ENCODE measurements around the gene MYEOV.

Gene MYEOV

GRCh38 chr11:69273571-69273970, 20.4 kb upstream of the MYEOV start:
- peaks cover 8% of the 10 kb centered on the region; the same call in 1 of the 2 replicates for H3K27me3 ChIP-seq (ENCODE audit: low read depth, low read length)
- H3K79me2 ChIP-seq (ENCODE audit: low read length): no peaks in the 10 kb centered on the region
- no peaks in the 10 kb centered on the region for H3K36me3 ChIP-seq (replicated peaks; ENCODE audit: low read depth, low read length)
- no peak overlapping the region for H3K4me2 ChIP-seq (ENCODE audit: low read length)
- peaks cover 20% of the 10 kb centered on the region for H3K4me1 ChIP-seq (ENCODE audit: low read length)
- no peak overlapping the region for H2AFZ ChIP-seq (ENCODE audit: low read depth, low read length)
- no peak overlapping the region for H3K9ac ChIP-seq (ENCODE audit: low read length)
- no peaks in the 10 kb centered on the region for H3K9me3 ChIP-seq (ENCODE audit: insufficient read depth, low read length)
- H3K27ac ChIP-seq (ENCODE audit: low read length): no peak overlapping the region
- no peak overlapping the region for H3K4me3 ChIP-seq (ENCODE audit: low read length)
- TF ChIP-seq CTCF (IDR thresholded peaks at IDR 0.05; ENCODE audit: low read depth, low read length) (no peak), EZH2phosphoT487 (IDR thresholded peaks at IDR 0.05; ENCODE audit: low read depth) (no peak)
- H4K20me1 ChIP-seq (ENCODE audit: insufficient read depth, low read length): no peaks in the 10 kb centered on the region

- Histone ChIP-seq H3K4me3 (ENCODE audit: low read length) (no peak overlapping the region), H3K27me3 (ENCODE audit: low read depth, low read length) (peaks cover 8% of the 10 kb centered on the region; the same call in 1 of the 2 replicates), H3K79me2 (ENCODE audit: low read length) (no peaks in the 10 kb centered on the region), H3K9me3 (ENCODE audit: insufficient read depth, low read length) (no peaks in the 10 kb centered on the region), H3K4me1 (ENCODE audit: low read length) (peaks cover 20% of the 10 kb centered on the region), H3K9ac (ENCODE audit: low read length) (no peak overlapping the region), H3K4me2 (ENCODE audit: low read length) (no peak overlapping the region), H2AFZ (ENCODE audit: low read depth, low read length) (no peak overlapping the region), H4K20me1 (ENCODE audit: insufficient read depth, low read length) (no peaks in the 10 kb centered on the region), H3K27ac (ENCODE audit: low read length) (no peak overlapping the region), H3K36me3 (replicated peaks; ENCODE audit: low read depth, low read length) (no peaks in the 10 kb centered on the region)
- no peak for TF ChIP-seq CTCF (IDR thresholded peaks at IDR 0.05; ENCODE audit: low read depth, low read length)
- TF ChIP-seq EZH2phosphoT487 (IDR thresholded peaks at IDR 0.05; ENCODE audit: low read depth): no peak
Measured at GRCh38 chr11:69274531-69275016, 19.4 kb upstream of the MYEOV start.

GRCh38 chr11:69275178-69275577, 18.8 kb upstream of the MYEOV start:
- no peak overlapping the region for H3K27ac ChIP-seq (ENCODE audit: low read length)
- H3K9ac ChIP-seq (ENCODE audit: low read length): no peak overlapping the region
- H3K27me3 ChIP-seq (ENCODE audit: low read depth, low read length): peaks cover 8% of the 10 kb centered on the region; the same call in 1 of the 2 replicates
- H3K4me1 ChIP-seq (ENCODE audit: low read length): peaks cover 20% of the 10 kb centered on the region
- no peak overlapping the region for H3K4me2 ChIP-seq (ENCODE audit: low read length)
- H2AFZ ChIP-seq (ENCODE audit: low read depth, low read length): no peak overlapping the region
- no peaks in the 10 kb centered on the region for H3K9me3 ChIP-seq (ENCODE audit: insufficient read depth, low read length)
- no peaks in the 10 kb centered on the region for H4K20me1 ChIP-seq (ENCODE audit: insufficient read depth, low read length)
- H3K4me3 ChIP-seq (ENCODE audit: low read length): no peak overlapping the region
- no peaks in the 10 kb centered on the region for H3K36me3 ChIP-seq (replicated peaks; ENCODE audit: low read depth, low read length)
- TF ChIP-seq EZH2phosphoT487 (IDR thresholded peaks at IDR 0.05; ENCODE audit: low read depth) (no peak), CTCF (IDR thresholded peaks at IDR 0.05; ENCODE audit: low read depth, low read length) (no peak)
- H3K79me2 ChIP-seq (ENCODE audit: low read length): no peaks in the 10 kb centered on the region

GRCh38 chr11:69276165-69276564, 17.8 kb upstream of the MYEOV start:
- no peak overlapping the region for H3K4me3 ChIP-seq (ENCODE audit: low read length)
- H3K36me3 ChIP-seq (replicated peaks; ENCODE audit: low read depth, low read length): no peaks in the 10 kb centered on the region
- H3K9me3 ChIP-seq (ENCODE audit: insufficient read depth, low read length): no peaks in the 10 kb centered on the region
- peaks cover 12% of the 10 kb centered on the region; the same call in 1 of the 2 replicates for H3K27me3 ChIP-seq (ENCODE audit: low read depth, low read length)
- no peak overlapping the region for H3K9ac ChIP-seq (ENCODE audit: low read length)
- no peaks in the 10 kb centered on the region for H4K20me1 ChIP-seq (ENCODE audit: insufficient read depth, low read length)
- H3K4me1 ChIP-seq (ENCODE audit: low read length): peaks cover 20% of the 10 kb centered on the region
- no peaks in the 10 kb centered on the region for H3K79me2 ChIP-seq (ENCODE audit: low read length)
- TF ChIP-seq CTCF (IDR thresholded peaks at IDR 0.05; ENCODE audit: low read depth, low read length): no peak
- no peak for TF ChIP-seq EZH2phosphoT487 (IDR thresholded peaks at IDR 0.05; ENCODE audit: low read depth)
- no peak overlapping the region for H3K4me2 ChIP-seq (ENCODE audit: low read length)
- H2AFZ ChIP-seq (ENCODE audit: low read depth, low read length): no peak overlapping the region
- no peak overlapping the region for H3K27ac ChIP-seq (ENCODE audit: low read length)

Measured in OCI-LY3 (cell line).